Effector memory CD4-positive, alpha-beta T cell (primary cell): ENCODE measurements around the gene SH3D21.

Experiments
- DNase-seq, 3 donors: peaks; one replicate each; pipeline ENCODE4 v3.0.0-alpha.2; 2020
- H3K27ac ChIP-seq: 2 replicates; pipeline ENCODE4 v1.7.0; 2013; ENCODE audit warnings: mild to moderate bottlenecking, low read length, moderate library complexity; ENCODE audit not compliant: insufficient read depth, poor library complexity, severe bottlenecking
- H3K27me3 ChIP-seq: replicated peaks from 2 replicates; pipeline ENCODE4 v1.7.0; 2013; ENCODE audit warnings: mild to moderate bottlenecking, low read length; ENCODE audit not compliant: insufficient read depth, control insufficient read depth, poor library complexity, severe bottlenecking
- H3K36me3 ChIP-seq: 2 replicates; pipeline ENCODE4 v1.7.0; 2013; ENCODE audit warnings: mild to moderate bottlenecking, low read length, moderate library complexity; ENCODE audit not compliant: control insufficient read depth, insufficient read depth
- H3K4me1 ChIP-seq: 2 replicates; pipeline ENCODE4 v1.7.0; 2013; ENCODE audit warnings: low read length, mild to moderate bottlenecking; ENCODE audit not compliant: control insufficient read depth, insufficient read depth, poor library complexity, severe bottlenecking
- H3K4me3 ChIP-seq: 2 replicates; pipeline ENCODE4 v1.7.0; 2013; ENCODE audit warnings: low read length, low read depth, mild to moderate bottlenecking; ENCODE audit not compliant: insufficient read depth, poor library complexity, severe bottlenecking
- H3K9me3 ChIP-seq: 2 replicates; pipeline ENCODE4 v1.7.0; 2013; ENCODE audit warnings: mild to moderate bottlenecking, low read length, moderate library complexity; ENCODE audit not compliant: control insufficient read depth

SH3D21 gene

GRCh38 chr1:36300526-36300925, 5.6 kb upstream of the SH3D21 start:
- Histone ChIP-seq H3K36me3 (peaks cover 66% of the 10 kb centered on the region), H3K27me3 (no peaks in the 10 kb centered on the region), H3K4me1 (no peaks in the 10 kb centered on the region), H3K4me3 (no peak overlapping the region), H3K9me3 (no peaks in the 10 kb centered on the region), H3K27ac (no peak overlapping the region)
- no peak for DNase-seq

GRCh38 chr1:36301220-36301619, 4.9 kb upstream of the SH3D21 start:
- no peaks in the 10 kb centered on the region for H3K9me3 ChIP-seq
- H3K4me3 ChIP-seq: no peak overlapping the region
- H3K4me1 ChIP-seq: no peaks in the 10 kb centered on the region
- H3K27ac ChIP-seq: no peak overlapping the region
- H3K27me3 ChIP-seq: no peaks in the 10 kb centered on the region
- DNase-seq: no peak
- H3K36me3 ChIP-seq: peaks cover 61% of the 10 kb centered on the region

GRCh38 chr1:36303244-36303643, 2.9 kb upstream of the SH3D21 start:
- peaks cover 4% of the 10 kb centered on the region for H3K4me1 ChIP-seq
- no peak for DNase-seq
- H3K36me3 ChIP-seq: peaks cover 51% of the 10 kb centered on the region

GRCh38 chr1:36303650-36304360, 2.4 kb upstream of the SH3D21 start:
- no peak overlapping the region for H3K4me3 ChIP-seq
- H3K27me3 ChIP-seq: no peaks in the 10 kb centered on the region
- peaks cover 45% of the 10 kb centered on the region for H3K36me3 ChIP-seq
- DNase-seq: no peak
- H3K9me3 ChIP-seq: no peaks in the 10 kb centered on the region
- no peak overlapping the region for H3K27ac ChIP-seq
- H3K4me1 ChIP-seq: peaks cover 4% of the 10 kb centered on the region

More at GRCh38 chr1:36303244-36303643, 2.9 kb upstream of the SH3D21 start:
- H3K9me3 ChIP-seq: no peaks in the 10 kb centered on the region
- H3K4me3 ChIP-seq: no peak overlapping the region
- H3K27me3 ChIP-seq: no peaks in the 10 kb centered on the region
- H3K27ac ChIP-seq: no peak overlapping the region

GRCh38 chr1:36304521-36304920, 1.6 kb upstream of the SH3D21 start:
- no peaks in the 10 kb centered on the region for H3K27me3 ChIP-seq
- H3K9me3 ChIP-seq: no peaks in the 10 kb centered on the region
- H3K4me1 ChIP-seq: peaks cover 4% of the 10 kb centered on the region
- H3K4me3 ChIP-seq: no peak overlapping the region
- H3K27ac ChIP-seq: no peak overlapping the region
- peaks cover 44% of the 10 kb centered on the region for H3K36me3 ChIP-seq
- DNase-seq: no peak

GRCh38 chr1:36304970-36305914, 926 bp upstream of the SH3D21 start:
- Histone ChIP-seq H3K27ac (no peak overlapping the region), H3K27me3 (no peaks in the 10 kb centered on the region), H3K4me1 (peaks cover 4% of the 10 kb centered on the region), H3K9me3 (no peaks in the 10 kb centered on the region), H3K36me3 (peaks cover 37% of the 10 kb centered on the region), H3K4me3 (no peak overlapping the region)
- no peak for DNase-seq

GRCh38 chr1:36305915-36306209, 306 bp upstream of the SH3D21 start:
- peaks cover 31% of the 10 kb centered on the region for H3K36me3 ChIP-seq
- peaks cover 4% of the 10 kb centered on the region for H3K4me1 ChIP-seq
- peak overlapping the region; percentile 74 for H3K27ac ChIP-seq
- peak overlapping the region; percentile 65 for H3K4me3 ChIP-seq
- DNase-seq: no peak
- H3K27me3 ChIP-seq: no peaks in the 10 kb centered on the region
- H3K9me3 ChIP-seq: no peaks in the 10 kb centered on the region

- Histone ChIP-seq H3K9me3 (no peaks in the 10 kb centered on the region), H3K36me3 (peaks cover 20% of the 10 kb centered on the region), H3K4me1 (peaks cover 4% of the 10 kb centered on the region), H3K27ac (peak overlapping the region; percentile 74), H3K27me3 (no peaks in the 10 kb centered on the region), H3K4me3 (peak overlapping the region; percentile 65)
- peak; percentile 86 to 90 (median 87) for DNase-seq
Measured at GRCh38 chr1:36306902-36307456, 811 bp downstream of the SH3D21 start.

- Histone ChIP-seq H3K4me1 (peaks cover 4% of the 10 kb centered on the region), H3K27me3 (no peaks in the 10 kb centered on the region), H3K9me3 (no peaks in the 10 kb centered on the region), H3K27ac (no peak overlapping the region), H3K36me3 (peaks cover 12% of the 10 kb centered on the region), H3K4me3 (peak overlapping the region; percentile 65)
- DNase-seq: no peak
Measured at GRCh38 chr1:36307601-36308330, 1.6 kb downstream of the SH3D21 start.
